ENCODE results near the gene DHX16.
"Not testable (repeated sequence)": the region's sequence is repeated elsewhere in the genome, so short reads cannot be mapped to it uniquely, and the experiment has no call there.

DHX16 gene

DNA sequence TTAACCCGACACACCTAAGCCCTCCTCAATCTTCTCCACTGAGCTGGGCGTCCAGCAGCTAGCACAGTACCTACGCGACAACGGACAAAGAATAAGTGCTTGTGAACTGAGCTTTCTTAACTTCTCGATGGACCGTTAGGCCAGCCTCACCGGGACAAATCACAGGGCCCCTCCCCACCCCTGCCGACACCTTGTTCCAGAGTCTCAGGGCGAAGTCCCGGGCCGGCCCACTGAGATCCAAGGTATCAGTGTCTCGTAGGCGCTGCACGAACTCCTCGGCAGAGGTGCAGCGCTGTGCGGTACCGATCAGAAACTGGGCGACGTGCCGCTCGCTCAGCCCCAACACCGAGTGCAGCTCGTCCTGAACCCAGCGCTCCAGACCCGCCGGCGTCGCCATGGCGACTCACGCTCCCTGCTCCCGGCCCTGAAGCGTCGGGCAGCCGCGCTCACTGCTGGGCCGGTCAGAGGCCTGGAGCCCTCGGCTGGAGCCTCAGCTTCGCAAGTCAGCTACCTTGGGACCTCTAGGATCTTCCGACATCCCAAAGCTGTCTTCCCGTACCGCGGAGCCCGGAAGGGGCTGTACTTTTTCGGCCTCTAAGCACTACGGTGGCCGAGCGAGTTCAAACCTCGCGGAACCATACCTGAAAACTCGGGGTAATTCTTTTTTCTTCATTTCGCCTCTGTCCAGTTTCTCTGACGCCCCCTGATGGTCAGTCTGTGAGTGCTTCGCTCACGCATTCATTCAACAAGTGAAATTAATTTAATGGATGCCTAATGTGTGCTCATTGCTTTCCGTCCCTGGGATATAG is at the start of gene DHX16:
Gene DHX16, minus strand, starts transcription at position 562 of the 809 bp plus-strand sequence. Its CDS starts 165 bp downstream, at position 397.
- DNase-seq (ENCODE audit: low spot score): peak; percentile 87

DNA sequence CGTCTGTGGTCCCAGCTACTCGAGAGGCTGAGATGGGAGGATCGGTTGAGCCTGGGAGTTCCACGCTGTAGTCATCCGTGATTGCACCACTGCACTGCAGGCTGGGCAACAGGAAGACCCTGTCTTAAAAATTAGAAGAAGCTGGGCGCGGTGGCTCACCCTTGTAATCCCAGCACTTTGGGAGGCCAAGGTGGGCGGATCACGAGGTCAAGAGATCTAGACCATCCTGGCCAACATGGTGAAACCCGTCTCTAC is 49.1 kb upstream of the DHX16 start:
- not testable (repeated sequence) for DNase-seq (ENCODE audit: low spot score)

DNA sequence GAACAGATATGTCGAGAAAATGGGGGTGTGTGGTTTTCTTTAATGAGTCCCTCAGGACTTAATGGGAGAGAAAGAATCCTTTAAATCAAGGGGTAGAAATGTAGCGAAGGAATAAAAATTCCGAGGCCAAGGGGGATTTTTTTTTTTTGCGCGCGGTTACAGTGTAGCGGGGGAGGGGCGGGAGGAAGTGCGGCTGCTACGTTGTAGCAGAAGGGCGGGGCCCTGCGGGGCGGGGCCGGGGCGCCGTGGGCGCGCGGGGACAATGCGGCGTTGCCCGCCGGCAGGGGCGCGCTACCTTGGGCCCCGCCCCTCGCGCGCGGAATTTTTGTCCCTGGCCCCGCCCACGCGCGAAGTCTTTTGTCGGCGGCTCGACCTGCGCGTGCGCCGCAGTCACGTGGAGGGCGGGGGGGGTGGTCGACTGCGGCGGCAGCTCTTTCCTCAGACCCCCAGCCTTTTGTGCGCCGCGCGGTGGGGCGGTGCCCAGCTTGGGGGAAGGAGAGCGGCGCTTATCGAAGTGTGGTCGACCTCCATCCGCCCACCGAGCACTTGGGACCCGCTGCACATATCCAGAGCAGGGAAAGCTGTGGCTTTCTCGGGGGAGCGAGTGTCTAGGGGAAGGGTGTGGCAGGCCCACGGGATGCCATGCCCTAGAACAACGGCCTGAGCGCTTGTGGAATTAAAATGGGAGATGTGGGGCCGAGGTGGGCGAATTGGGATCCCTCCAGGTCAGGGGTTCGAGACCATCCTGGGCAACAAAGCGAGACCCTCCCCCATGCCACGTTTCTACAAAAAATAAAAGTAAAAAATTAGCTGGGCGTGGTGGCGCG is 48.6 kb upstream of the DHX16 start:
- peak; percentile 92 for DNase-seq (ENCODE audit: low spot score)

DNA sequence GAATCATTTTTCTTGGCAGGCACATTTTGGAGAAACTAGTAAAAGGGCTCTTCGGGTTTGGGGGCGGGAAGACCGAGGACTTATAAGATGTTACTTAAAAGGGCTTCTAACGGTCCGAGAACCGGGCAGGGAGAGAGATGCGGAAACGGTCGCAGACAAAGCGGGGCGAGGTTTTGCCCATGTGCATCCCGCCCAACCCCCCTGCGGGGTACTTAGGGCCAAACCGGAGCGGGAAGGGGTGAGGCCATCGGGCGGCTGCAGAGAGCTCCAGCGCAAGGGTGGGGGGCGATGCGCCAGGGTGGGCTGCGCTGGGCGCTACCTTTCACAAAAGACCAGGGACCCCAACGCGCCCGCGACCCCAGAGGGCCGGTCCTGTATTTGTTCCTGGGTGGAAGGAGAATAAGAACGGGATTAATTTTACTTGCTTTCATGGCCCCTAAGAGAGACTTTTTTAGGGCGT is 48.0 kb upstream of the DHX16 start:
- peak; percentile 64 for DNase-seq (ENCODE audit: low spot score)

DNA sequence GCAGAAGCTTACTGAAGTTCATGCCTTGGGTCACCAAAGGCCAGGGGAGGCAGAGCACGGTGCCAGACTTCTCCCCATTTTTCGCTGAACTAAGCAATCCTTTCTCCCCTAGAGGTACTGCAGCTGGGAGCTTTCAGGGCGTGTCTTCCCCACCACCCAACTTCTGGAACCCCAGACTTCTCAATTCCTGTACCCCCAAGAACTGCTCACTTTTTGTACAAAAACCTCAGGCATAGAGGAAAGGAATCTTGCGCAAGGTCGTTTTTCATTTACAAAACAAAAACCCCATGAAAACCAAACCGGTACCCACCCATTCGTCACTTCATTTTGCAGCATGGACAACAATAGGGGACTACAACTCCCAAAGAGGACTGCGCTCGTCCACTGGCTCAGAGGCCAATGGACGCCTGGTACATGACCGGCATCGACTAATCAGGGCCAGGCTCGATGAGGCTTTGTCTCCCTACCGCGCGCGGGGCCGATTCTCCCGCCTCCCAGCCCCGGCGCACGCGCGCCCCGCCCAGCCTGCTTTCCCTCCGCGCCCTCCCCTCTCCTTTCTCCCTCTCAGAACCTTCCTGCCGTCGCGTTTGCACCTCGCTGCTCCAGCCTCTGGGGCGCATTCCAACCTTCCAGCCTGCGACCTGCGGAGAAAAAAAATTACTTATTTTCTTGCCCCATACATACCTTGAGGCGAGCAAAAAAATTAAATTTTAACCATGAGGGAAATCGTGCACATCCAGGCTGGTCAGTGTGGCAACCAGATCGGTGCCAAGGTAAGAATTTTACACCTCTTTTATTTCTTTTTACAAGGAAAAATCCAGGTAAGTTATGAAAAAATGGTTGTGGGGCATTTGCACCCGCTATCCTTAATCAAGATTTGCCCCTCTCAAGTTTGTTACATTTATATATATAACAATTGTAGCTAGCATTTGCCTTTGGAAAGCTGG is 47.3 kb upstream of the DHX16 start, which contains the start of gene TUBB:
Gene TUBB, plus strand, starts transcription at position 562 of the 947 bp plus-strand sequence. Its CDS starts 155 bp downstream, at position 717.
- DNase-seq (ENCODE audit: low spot score): peak; percentile 91

DNA sequence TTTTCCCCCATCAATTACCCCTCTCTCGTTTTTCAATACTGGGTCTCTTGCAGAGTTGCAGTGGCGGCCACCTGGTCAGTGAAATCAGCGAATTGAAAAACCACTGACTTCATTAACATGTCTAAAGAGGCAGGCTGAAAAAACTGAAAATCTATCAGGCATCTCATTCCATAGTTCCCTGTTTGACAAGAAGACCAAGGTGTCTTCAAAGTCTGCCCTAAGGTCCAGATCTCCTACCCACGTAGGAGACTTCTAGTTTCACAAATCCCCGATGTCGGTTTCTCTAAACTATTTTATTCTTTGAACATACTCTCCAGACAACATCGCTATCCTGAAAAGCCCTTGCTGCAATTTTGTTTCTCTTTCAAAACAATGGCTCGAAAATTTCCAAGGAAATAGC is 46.5 kb upstream of the DHX16 start:
- no peak for DNase-seq (ENCODE audit: low spot score)

DNA sequence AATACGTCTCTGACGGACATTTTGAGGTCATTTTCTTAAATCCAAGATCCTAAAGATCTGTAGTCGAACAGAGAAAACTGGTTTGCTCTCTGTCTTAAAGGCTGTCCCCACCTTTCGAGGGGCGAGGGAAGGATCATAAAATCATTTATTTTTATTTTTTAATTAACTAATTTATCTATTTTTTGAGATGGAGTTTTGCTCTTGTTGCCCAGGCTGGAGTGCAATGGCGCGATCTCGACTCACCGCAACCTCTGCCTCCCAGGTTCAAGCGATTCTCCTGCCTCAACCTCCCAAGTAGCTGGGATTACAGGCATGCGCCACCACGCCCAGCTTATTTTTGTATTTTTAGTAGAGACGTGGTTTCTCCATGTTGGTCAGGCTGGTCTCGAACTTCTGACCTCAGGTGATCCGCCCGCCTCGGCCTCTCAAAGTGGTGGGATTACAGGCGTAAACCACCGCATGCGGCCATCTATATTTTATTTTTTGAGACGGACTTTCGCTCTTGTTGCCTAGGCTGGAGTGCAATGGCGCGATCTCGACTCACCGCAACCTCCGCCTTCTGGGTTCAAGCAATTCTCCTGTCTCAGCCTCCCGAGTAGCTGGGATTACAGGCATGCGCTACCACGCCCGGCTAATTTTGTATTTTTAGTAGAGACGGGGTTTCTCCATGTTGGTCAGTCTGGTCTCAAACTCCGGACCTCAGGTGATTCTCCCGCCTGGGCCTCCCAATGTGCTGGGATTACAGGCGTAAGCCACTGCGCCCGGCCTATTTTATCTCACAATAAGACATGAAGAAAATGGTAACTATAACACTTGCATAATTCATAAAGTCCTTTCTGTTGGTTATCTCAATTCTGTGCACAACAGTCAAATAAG is 45.3 kb upstream of the DHX16 start:
- DNase-seq (ENCODE audit: low spot score): not testable (repeated sequence)

DNA sequence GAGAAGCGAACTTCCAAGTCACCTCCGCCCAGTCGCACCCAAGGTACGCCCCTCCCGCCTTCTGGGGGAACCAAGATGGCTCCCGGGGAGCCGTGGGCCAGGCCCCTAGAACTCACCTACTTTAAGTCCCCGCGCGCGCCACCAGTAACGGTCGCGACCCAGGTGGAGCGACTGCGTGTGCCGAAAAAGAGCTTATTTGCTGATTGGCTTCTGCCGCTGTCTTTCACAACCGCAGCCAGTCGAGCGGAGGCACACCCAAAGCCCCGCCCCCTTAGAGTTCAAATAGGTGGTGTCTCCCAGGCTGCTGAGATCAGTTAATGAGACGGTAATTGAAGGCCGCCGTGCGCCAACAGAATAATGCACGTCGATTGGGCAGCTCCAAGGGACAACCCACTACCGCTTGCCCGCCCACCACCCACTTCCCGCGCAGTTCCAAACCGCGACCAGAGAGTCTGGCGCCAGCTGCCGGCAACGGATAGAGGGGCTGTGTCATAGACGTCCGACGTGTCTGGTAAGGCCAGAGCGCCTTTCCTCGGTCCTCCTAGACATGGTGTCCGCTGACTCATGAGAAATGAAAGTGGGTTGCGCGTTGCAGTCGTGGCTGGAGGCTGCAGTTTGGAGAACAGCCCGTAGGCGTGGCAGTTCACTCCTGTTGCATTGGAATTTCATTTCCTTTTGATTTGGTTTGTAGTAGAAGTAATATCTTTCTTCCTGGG is 44.5 kb upstream of the DHX16 start, which contains the start of gene MDC1:
Gene MDC1, minus strand, starts transcription at position 153 of the 716 bp plus-strand sequence. CDS start 2,106 bp downstream, outside the sequence.
- peak; percentile 96 for DNase-seq (ENCODE audit: low spot score)

DNA sequence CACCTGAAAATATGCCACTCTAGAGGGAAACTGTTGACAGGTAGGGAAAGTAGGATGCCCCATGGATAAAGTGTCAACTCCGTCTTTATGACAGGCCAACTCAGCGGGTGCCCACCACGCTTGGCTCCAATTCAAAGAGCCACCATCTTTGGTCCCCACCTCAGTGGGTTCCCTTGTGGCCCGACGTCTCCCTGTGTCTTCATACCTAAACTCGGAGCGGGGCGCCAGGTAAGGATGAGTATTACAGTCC is 44.0 kb upstream of the DHX16 start:
- DNase-seq (ENCODE audit: low spot score): no peak

DNA sequence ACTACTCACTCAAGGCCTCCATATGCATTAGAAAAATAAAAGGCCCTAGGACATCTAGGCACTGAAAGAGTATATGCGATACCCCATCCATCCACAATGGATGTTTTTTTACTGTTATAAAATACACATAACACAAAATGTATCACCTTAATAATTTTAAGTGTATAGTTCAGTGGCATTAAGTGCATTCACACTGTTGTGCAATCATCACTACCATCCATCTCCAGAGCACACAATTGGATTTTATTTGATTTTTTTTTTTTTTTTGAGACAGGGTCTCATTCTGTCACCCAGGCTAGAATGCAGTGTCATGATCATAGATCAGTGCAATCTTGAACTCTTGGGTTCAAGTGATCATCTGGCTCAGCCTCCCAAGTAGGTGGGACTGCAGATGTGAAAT is 41.5 kb upstream of the DHX16 start:
- DNase-seq (ENCODE audit: low spot score): no peak

DNA sequence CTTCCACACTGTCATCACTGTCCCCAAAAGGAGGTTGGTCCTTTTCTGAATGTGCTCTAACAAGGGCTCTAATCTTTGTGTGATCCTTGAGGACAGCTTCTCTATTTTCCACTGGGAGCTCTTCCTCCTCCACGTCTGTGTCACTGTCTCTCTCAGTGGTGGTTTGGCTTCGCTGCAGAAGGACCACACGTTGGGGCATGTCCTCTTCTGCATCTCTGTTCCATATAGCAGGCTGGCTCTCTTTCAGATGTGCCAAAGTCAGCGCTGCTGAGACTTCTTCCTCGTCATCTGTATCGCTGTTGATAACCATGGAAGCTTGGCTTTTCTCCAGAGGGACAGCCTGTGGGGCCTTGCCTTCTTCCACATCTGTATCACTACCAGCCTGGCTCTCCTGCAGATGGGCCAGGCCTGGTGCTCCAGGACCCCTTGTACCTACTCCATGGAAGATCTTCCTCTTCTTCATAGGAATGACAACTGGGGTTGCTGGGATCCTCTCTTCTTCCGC is 39.7 kb upstream of the DHX16 start:
- DNase-seq (ENCODE audit: low spot score): no peak

DNA sequence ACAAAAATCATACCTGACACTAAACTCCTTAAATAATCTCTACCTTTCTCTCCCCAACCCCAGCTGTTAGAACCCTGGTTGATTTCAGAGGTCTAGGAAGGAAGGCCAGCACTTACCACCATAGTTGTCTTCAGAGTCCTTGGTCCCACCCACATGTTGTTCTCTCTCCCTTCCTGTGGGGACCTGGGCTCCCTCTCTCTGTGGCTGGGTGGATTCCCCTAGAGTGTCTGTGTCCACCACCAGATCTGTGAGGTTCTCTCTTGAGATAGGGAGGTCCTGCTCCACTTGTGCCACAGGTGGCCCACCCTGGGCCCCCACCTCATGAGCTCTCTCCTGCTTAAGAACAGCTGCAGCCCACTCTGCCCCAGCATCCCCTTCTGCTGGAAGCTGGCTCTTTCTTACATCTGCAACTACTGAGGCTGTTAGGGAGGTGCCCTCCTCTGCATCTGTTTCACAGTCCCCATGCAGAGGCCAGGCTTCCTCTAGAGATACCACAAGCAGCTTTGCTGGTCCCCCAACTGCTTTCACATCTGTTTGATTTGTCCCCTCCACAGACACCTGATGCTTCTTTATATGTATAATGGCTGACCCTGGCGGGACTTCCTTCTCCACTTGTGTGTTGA is 39.1 kb upstream of the DHX16 start:
- no peak for DNase-seq (ENCODE audit: low spot score)

DNA sequence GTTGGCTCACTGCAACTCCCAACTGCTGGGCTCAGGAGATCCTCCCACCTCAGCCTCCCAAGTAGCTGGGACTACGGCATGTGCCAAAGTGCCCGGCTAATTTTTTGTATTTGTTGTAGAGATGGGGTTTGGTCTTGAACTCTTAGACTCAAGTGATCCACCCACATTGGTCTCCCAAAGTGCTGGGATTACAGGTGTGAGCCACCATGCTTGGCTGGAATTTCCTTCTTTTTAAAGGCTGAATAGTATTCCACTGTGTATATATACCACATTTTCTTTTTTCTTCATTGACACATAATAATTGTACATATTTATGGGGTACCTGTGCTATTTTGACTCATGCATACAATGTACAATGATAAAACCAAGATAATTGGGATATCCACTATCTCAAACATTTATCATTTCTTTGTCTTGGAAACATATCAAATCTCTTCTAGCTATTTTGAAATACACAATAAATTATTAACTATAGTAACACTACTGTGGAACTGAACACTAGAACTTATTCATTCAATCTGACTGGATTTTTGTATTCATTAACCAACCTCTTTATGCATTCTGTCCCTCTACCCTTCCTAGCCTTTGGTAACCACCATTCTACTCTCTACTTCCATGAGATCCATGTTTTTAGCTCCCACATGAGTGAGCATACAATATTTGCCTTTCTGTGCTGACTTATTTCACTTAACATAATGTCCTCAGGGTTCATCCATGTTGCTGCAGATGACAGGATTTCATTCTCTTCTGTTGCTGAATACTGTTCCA is 36.5 kb upstream of the DHX16 start:
- DNase-seq (ENCODE audit: low spot score): no peak

DNA sequence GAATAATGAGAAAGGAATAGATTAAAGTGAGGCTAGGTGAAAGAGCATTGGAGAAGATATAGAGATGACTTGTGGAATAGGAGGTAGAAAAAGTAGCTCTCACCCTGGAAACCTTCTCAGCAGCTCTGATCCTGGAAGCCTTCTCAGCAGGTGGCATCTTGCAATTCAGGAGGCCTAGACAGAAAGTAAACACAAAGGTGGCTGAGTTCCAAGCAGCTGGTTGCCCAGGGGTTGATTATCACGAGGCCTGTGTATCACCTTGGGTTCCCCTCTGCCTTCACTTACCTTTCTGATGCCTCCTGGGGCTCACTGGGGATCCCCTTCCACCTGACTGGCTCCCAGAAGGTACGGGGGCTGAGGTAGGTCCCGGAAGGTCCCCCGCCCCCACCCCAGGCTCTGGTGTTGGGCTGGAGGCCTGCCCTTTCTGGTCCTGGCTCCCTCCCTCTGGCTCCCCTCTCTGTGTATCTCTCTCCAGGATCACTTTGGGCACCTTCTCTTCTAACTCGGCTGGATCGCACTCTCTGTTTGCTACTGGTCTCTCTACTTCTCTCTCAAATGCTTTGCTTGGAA is 34.6 kb upstream of the DHX16 start:
- no peak for DNase-seq (ENCODE audit: low spot score)

DNA sequence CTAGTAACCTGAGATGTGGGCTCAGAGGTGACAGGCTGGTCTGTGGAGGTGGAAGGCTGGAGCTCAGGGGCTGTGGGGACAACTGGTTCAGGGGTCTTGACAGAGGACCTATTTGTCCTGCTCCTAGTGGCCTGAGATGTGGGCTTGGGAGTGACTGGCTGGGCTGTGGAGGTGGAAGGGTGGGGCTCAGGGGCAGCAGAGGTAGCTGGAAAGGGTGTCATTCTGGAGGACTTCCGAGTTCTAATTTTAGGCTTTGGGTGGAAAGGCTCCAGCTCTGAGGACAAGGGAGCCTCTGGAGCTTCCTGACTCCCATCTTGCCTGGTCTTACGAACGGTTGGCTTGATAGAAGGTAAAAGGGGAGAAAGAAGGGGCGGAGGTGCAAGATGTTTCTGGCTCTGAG is 32.8 kb upstream of the DHX16 start:
- DNase-seq (ENCODE audit: low spot score): no peak

DNA sequence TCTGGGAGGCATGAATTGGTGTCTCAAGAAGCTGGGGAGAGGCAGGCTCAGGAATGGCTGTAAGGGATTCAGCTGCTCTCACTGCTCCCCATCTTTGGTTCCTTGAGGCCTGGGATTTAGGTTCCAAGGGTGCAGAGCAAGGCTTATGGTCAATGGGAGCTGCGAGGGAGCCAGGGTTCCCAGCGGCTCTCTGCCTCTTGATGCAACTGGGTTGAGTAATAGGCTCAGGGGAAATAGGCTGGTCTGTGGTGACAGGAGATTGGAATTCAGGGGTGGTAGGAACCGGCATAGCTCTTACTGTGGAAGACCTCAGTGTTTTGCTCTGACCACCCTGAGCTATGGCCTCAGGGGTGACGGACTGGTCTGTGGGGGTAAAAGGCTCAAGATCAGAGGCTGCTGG is 31.0 kb upstream of the DHX16 start:
- no peak for DNase-seq (ENCODE audit: low spot score)

DNA sequence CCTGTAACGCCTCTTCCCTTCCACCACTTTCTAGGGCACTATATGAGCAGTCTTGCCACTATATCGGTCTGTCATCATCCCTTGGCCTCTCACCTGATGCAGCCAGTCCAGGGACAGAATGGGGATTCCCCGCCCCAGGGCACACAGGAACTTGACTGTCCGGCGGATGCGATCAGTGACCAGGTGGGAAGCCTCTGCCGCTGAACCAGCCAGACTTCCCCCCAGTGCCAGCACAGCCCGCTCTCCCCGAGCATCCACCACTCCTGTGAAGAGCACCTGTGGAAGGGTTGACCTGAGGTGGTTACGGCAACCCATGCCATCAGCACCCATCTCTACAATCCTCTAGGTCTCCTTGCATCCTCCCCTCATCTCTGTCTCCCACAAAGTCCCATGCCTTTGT is 30.2 kb upstream of the DHX16 start:
- no peak for DNase-seq (ENCODE audit: low spot score)

DNA sequence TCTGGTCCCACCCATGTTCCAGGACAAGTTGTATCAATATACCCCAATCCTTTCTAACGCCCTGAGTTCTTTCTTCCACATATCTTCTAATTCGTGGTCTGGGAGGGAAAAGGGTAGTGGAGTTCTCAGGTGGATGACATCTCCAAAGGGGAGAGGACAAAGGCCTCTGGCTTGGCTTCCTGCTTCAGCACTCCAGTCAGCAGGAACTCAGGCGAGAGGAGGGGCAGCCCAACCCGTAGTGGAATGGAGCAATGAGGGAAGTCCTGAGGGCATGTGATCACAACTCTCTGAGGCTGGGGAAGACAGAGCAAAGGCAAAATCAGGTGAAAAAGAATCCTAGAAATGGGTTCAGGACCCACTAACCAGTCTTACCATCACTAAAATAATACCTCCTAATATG is 27.5 kb upstream of the DHX16 start:
- no peak for DNase-seq (ENCODE audit: low spot score)

DNA sequence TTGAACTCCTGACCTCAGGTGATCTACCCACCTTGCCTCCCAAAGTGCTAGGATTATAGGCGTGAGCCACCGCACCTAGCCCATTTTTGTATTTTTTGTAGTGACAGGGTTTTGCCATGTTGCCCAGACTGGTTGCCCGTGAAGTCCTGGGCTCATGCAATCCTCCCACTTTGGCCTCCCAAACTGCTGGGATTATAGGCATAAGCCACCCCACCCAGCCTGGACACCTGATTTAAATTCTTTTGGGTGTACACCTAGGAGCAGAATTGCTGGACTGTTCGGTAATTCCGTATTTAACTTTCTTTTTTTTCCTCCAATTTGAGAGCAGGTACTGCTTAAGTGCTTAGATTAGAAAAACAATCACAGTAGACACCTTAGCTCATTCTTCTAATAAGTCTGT is 23.6 kb upstream of the DHX16 start:
- DNase-seq (ENCODE audit: low spot score): no peak
